GM23338 (cell line): ENCODE results near the gene GRIA1. TPM values are rescaled to one million over a fixed set of nuclear protein-coding genes. Genes with fewer than 3 reads are reported as not detected.

Source experiments
- ATAC-seq: fragments of 200-7000 bp; cut with Tn5 transposase; 3 replicates; pipeline ENCODE4 v1.9.1; 2020
- DNase-seq: peaks from one replicate; pipeline ENCODE4 v3.0.0-alpha.2; 2015; ENCODE audit warnings: low spot score
- H2AFZ ChIP-seq: fragments of 200-600 bp; sonication (generic); 2 replicates; pipeline ENCODE4 v1.8.0; 2016; ENCODE audit warnings: antibody characterized with exemption, mild to moderate bottlenecking, moderate library complexity
- H3F3A ChIP-seq: fragments of 200-600 bp; sonication (generic); replicated peaks from 2 replicates; pipeline ENCODE4 v1.8.0; 2017; ENCODE audit warnings: antibody characterized with exemption, mixed run types, low read depth
- H3K27ac ChIP-seq: fragments of 200-600 bp; sonication (generic); 2 replicates; pipeline ENCODE4 v1.6.1; 2016; ENCODE audit warnings: low read depth
- H3K27me3 ChIP-seq: fragments of 200-600 bp; sonication (generic); 2 replicates; pipeline ENCODE4 v1.8.0; 2016; ENCODE audit warnings: mild to moderate bottlenecking, mixed run types, moderate library complexity; ENCODE audit not compliant: insufficient read depth
- H3K36me3 ChIP-seq: fragments of 200-600 bp; sonication (generic); 2 replicates; pipeline ENCODE4 v1.8.0; 2016; ENCODE audit warnings: mild to moderate bottlenecking; ENCODE audit not compliant: insufficient read depth
- H3K4me1 ChIP-seq: fragments of 200-600 bp; sonication (generic); 2 replicates; pipeline ENCODE4 v1.8.0; 2016; ENCODE audit warnings: mild to moderate bottlenecking, moderate library complexity; ENCODE audit not compliant: insufficient read depth
- H3K4me2 ChIP-seq: fragments of 200-600 bp; sonication (generic); 2 replicates; pipeline ENCODE4 v1.7.1; 2017; ENCODE audit warnings: mixed run types
- H3K4me3 ChIP-seq: fragments of 200-600 bp; sonication (generic); 2 replicates; pipeline ENCODE4 v1.6.1; 2016; ENCODE audit warnings: mixed run types
- H3K79me2 ChIP-seq: fragments of 200-600 bp; sonication (generic); replicated peaks from 2 replicates; pipeline ENCODE4 v1.8.0; 2017; ENCODE audit warnings: mild to moderate bottlenecking; ENCODE audit not compliant: insufficient read depth
- H3K9me2 ChIP-seq: fragments of 200-600 bp; sonication (generic); 2 replicates; pipeline ENCODE4 v1.8.0; 2017; ENCODE audit not compliant: insufficient read depth
- H4K20me1 ChIP-seq: fragments of 200-600 bp; sonication (generic); replicated peaks from 2 replicates; pipeline ENCODE4 v1.8.0; 2017; ENCODE audit warnings: mild to moderate bottlenecking; ENCODE audit not compliant: insufficient read depth
- H3K27ac Mint-ChIP-seq: 2 replicates; pipeline ENCODE4 v1.8.0; 2020; ENCODE audit warnings: inconsistent platforms, mild to moderate bottlenecking, moderate library complexity, mixed read lengths
- H3K27me3 Mint-ChIP-seq: 3 replicates; pipeline ENCODE4 v1.8.0; 2022; ENCODE audit warnings: low read depth, mild to moderate bottlenecking, moderate library complexity, mixed read lengths, inconsistent platforms; ENCODE audit not compliant: insufficient read depth, poor library complexity
- H3K36me3 Mint-ChIP-seq: 3 replicates; pipeline ENCODE4 v1.8.0; 2021; ENCODE audit warnings: low read depth, mild to moderate bottlenecking, inconsistent platforms, moderate library complexity, mixed read lengths
- H3K4me1 Mint-ChIP-seq: 3 replicates; pipeline ENCODE4 v1.8.0; 2020; ENCODE audit warnings: mild to moderate bottlenecking, inconsistent platforms, mixed read lengths
- H3K4me3 Mint-ChIP-seq: 3 replicates; pipeline ENCODE4 v1.8.0; 2021; ENCODE audit warnings: moderate library complexity, mild to moderate bottlenecking, inconsistent platforms, mixed read lengths
- H3K9me3 Mint-ChIP-seq: 3 replicates; pipeline ENCODE4 v1.8.0; 2020; ENCODE audit warnings: moderate library complexity, mild to moderate bottlenecking, inconsistent platforms, mixed read lengths
- CREB1 ChIP-seq: fragments of 250-450 bp; sonication (Bioruptor Pico); IDR thresholded peaks from 2 replicates; pipeline ENCODE4 v1.5.0; 2020; ENCODE audit warnings: low read depth, mild to moderate bottlenecking, moderate library complexity
- EZH2 ChIP-seq: fragments of 200-600 bp; sonication (generic); IDR thresholded peaks from one replicate; pipeline ENCODE4 v1.8.0; 2017; ENCODE audit warnings: antibody characterized with exemption, mild to moderate bottlenecking, low read depth; ENCODE audit not compliant: unreplicated experiment
- EZH2phosphoT487 ChIP-seq: fragments of 200-600 bp; sonication (generic); IDR thresholded peaks from one replicate; pipeline ENCODE4 v1.8.1; 2018; ENCODE audit warnings: antibody characterized with exemption; ENCODE audit not compliant: unreplicated experiment
- POLR2AphosphoS5 ChIP-seq: IDR thresholded peaks from 2 replicates; pipeline ENCODE4 v1.6.1; 2016; ENCODE audit warnings: antibody characterized with exemption, low read depth
- REST ChIP-seq: IDR thresholded peaks from one replicate; pipeline ENCODE4 v1.6.1; 2018; ENCODE audit warnings: antibody characterized with exemption; ENCODE audit not compliant: unreplicated experiment
- ZNF331 ChIP-seq: fragments of 250-450 bp; sonication (Bioruptor Pico); IDR thresholded peaks from 2 replicates; pipeline ENCODE4 v1.5.0; 2020; ENCODE audit warnings: low read depth, mild to moderate bottlenecking, moderate library complexity
- polyA plus RNA-seq: library from polyadenylated mRNA; unstranded; fragments of >200 nt; fragmentation: Nextera tagmentation; extraction: Ambion mirVana; gene quantifications from 2 replicates; pipeline ENCODE4 v1.2.1, GENCODE V29; 2016
- total RNA-seq: library from RNA; depleted of rRNA; stranded (reverse); fragments of >200 nt; shearing (Covaris generic); gene quantifications from 2 replicates; pipeline ENCODE4 v1.2.3, GENCODE V29; 2014
- TF ChIP-seq, protein P1 (sequence below): fragments of 250-450 bp; sonication (Bioruptor Pico); IDR thresholded peaks from 2 replicates; pipeline ENCODE4 v1.5.0; 2020; ENCODE audit warnings: mild to moderate bottlenecking, moderate library complexity

The GRIA1 gene
- total and polyA plus RNA-seq, 2 experiments from 2014 or later, result 1.0 to 1.7 TPM

GRCh38 chr5:153626836-153627235 lies 136.4 kb downstream of the GRIA1 start:
- no peak overlapping the region for H3K27ac Mint-ChIP-seq
- H3K4me3 Mint-ChIP-seq, result no peak overlapping the region
- H3K27me3 Mint-ChIP-seq, result peaks cover 7% of the 10 kb centered on the region
- Histone ChIP-seq H3F3A (no peaks in the 10 kb centered on the region), H3K27me3 (no peaks in the 10 kb centered on the region), H3K79me2 (no peaks in the 10 kb centered on the region), H2AFZ (no peak overlapping the region), H3K9me2 (peaks cover 16% of the 10 kb centered on the region; the same call in 1 of the 2 replicates), H3K4me1 (peaks cover 17% of the 10 kb centered on the region), H3K27ac (no peak overlapping the region), H3K4me3 (no peak overlapping the region), H4K20me1 (no peaks in the 10 kb centered on the region), H3K36me3 (no peaks in the 10 kb centered on the region), H3K4me2 (no peak overlapping the region)
- TF ChIP-seq CREB1 (CRISPR knock-in tag) (no peak), ZNF331 (CRISPR knock-in tag) (no peak), EZH2 (no peak), REST (no peak), EZH2phosphoT487 (no peak), POLR2AphosphoS5 (no peak)
- TF ChIP-seq, protein P1, sequence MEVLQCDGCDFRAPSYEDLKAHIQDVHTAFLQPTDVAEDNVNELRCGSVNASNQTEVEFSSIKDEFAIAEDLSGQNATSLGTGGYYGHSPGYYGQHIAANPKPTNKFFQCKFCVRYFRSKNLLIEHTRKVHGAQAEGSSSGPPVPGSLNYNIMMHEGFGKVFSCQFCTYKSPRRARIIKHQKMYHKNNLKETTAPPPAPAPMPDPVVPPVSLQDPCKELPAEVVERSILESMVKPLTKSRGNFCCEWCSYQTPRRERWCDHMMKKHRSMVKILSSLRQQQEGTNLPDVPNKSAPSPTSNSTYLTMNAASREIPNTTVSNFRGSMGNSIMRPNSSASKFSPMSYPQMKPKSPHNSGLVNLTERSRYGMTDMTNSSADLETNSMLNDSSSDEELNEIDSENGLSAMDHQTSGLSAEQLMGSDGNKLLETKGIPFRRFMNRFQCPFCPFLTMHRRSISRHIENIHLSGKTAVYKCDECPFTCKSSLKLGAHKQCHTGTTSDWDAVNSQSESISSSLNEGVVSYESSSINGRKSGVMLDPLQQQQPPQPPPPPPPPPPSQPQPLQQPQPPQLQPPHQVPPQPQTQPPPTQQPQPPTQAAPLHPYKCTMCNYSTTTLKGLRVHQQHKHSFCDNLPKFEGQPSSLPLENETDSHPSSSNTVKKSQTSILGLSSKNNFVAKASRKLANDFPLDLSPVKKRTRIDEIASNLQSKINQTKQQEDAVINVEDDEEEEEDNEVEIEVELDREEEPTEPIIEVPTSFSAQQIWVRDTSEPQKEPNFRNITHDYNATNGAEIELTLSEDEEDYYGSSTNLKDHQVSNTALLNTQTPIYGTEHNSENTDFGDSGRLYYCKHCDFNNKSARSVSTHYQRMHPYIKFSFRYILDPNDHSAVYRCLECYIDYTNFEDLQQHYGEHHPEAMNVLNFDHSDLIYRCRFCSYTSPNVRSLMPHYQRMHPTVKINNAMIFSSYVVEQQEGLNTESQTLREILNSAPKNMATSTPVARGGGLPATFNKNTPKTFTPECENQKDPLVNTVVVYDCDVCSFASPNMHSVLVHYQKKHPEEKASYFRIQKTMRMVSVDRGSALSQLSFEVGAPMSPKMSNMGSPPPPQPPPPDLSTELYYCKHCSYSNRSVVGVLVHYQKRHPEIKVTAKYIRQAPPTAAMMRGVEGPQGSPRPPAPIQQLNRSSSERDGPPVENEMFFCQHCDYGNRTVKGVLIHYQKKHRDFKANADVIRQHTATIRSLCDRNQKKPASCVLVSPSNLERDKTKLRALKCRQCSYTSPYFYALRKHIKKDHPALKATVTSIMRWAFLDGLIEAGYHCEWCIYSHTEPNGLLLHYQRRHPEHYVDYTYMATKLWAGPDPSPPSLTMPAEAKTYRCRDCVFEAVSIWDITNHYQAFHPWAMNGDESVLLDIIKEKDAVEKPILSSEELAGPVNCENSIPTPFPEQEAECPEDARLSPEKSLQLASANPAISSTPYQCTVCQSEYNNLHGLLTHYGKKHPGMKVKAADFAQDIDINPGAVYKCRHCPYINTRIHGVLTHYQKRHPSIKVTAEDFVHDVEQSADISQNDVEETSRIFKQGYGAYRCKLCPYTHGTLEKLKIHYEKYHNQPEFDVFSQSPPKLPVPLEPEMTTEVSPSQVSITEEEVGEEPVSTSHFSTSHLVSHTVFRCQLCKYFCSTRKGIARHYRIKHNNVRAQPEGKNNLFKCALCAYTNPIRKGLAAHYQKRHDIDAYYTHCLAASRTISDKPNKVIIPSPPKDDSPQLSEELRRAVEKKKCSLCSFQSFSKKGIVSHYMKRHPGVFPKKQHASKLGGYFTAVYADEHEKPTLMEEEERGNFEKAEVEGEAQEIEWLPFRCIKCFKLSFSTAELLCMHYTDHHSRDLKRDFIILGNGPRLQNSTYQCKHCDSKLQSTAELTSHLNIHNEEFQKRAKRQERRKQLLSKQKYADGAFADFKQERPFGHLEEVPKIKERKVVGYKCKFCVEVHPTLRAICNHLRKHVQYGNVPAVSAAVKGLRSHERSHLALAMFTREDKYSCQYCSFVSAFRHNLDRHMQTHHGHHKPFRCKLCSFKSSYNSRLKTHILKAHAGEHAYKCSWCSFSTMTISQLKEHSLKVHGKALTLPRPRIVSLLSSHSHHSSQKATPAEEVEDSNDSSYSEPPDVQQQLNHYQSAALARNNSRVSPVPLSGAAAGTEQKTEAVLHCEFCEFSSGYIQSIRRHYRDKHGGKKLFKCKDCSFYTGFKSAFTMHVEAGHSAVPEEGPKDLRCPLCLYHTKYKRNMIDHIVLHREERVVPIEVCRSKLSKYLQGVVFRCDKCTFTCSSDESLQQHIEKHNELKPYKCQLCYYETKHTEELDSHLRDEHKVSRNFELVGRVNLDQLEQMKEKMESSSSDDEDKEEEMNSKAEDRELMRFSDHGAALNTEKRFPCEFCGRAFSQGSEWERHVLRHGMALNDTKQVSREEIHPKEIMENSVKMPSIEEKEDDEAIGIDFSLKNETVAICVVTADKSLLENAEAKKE (CRISPR knock-in tag), result no peak
- ATAC-seq, result no peak
- H3K4me1 Mint-ChIP-seq, result peaks cover 17% of the 10 kb centered on the region
- H3K9me3 Mint-ChIP-seq, result no peaks in the 10 kb centered on the region
- no peaks in the 10 kb centered on the region for H3K36me3 Mint-ChIP-seq
- no peak for DNase-seq
